GM13977 (cell line): ENCODE results near the gene ZDHHC14.

Experiments used
- DNase-seq: peaks from one replicate; pipeline ENCODE4 v3.0.0; 2012; ENCODE audit warnings: low spot score
- CTCF ChIP-seq: IDR thresholded peaks from 2 replicates; pipeline ENCODE4 v1.5.1; 2012; ENCODE audit warnings: mild to moderate bottlenecking, control low read depth; ENCODE audit not compliant: insufficient read depth; ENCODE audit errors: extremely low read depth, missing control alignments
- in situ Hi-C: fragments of 300-500 bp; cut with MboI; formaldehyde crosslinking; loops from one replicate; pipeline ENCODE4 v1.12.0; 2022; ENCODE audit warnings: low sequenced_read_pairs, low pct_unique_long_range_greater_than_20kb, mixed read lengths, inconsistent platforms; ENCODE audit not compliant: unreplicated experiment

Gene ZDHHC14

GRCh38 chr6:157615951-157616350 is 235.0 kb downstream of the ZDHHC14 start:
- DNase-seq, result no peak
- in situ Hi-C loops, result no loop called here

GRCh38 chr6:157620944-157621343 is 240.0 kb downstream of the ZDHHC14 start:
- no peak for DNase-seq
- TF ChIP-seq CTCF, result no peak
- in situ Hi-C loops, result no loop called here

More at GRCh38 chr6:157615951-157616350, 235.0 kb downstream of the ZDHHC14 start:
- TF ChIP-seq CTCF, result no peak

GRCh38 chr6:157621406-157621805 is 240.4 kb downstream of the ZDHHC14 start:
- in situ Hi-C loops, result no loop called here
- no peak for DNase-seq
- TF ChIP-seq CTCF, result no peak

- no peak for DNase-seq
- in situ Hi-C loops, result no loop called here
- TF ChIP-seq CTCF, result no peak
These were observed 241.4 kb downstream of the ZDHHC14 start for GRCh38 chr6:157622427-157622826.

GRCh38 chr6:157625111-157625510 is 244.1 kb downstream of the ZDHHC14 start:
- TF ChIP-seq CTCF, result no peak
- DNase-seq, result no peak
- in situ Hi-C loops, result no loop called here

- no peak for DNase-seq
- in situ Hi-C loops, result no loop called here
- TF ChIP-seq CTCF, result no peak
These were observed 244.8 kb downstream of the ZDHHC14 start for GRCh38 chr6:157625764-157626163.

- no peak for DNase-seq
- in situ Hi-C loops, result no loop called here
- no peak for TF ChIP-seq CTCF
These were observed 246.4 kb downstream of the ZDHHC14 start for GRCh38 chr6:157627195-157627966.
